Activated effector memory CD4-positive, alpha-beta T cell treated with Interleukin-2 at 50 U/mL for 16 hours (primary cell): ENCODE results near the gene LILRB2.
"Not testable (repeated sequence)": the region's sequence is repeated elsewhere in the genome, so short reads cannot be mapped to it uniquely, and the experiment has no call there.

Experiments used
- DNase-seq: peaks from one replicate; pipeline ENCODE4 v3.0.0-alpha.2; 2020

Gene LILRB2

DNA sequence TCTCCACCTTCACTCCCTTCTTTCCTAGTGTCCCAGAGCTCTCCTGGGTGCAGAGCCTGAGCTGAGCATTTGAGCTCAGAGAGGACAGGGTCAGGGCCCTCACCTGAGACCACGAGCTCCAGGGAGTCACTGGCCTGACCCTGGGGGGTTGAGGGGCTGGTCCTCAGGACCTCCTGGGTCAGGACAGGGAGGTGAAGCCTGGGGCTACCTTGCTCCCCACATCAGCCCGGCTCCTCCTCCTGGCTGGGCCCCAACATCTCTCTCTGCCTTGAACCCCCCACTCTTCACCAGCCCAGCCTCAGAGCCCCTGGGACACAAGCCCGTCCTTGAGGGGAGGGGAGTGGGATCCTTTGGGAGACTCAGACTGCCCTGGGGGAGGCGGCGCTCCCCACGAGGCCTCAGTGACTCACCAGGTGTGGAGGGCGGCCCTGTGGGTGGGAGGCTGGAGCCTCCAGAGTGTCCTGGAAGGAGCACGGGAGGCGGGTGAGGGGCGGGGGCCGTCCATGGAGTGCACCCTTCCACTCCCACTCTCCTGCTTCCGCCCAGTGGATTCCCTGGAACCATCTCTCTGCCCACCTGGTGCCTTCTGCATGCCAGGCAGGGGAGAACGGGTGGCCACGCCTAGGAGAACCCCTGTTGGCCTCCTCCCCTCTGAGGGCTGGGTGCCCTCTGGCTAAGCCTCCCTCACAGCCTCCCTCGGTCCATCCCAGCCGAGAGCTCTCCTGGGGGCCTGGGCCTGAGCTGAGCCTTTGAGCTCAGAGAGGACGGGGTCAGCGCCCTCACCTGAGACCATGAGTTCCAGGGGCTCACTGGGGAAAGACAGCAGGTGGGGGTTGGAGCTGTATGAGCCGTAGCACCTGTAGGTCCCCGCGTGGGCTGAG, 41.2 kb downstream of the LILRB2 start:
- not testable (repeated sequence) for DNase-seq

DNA sequence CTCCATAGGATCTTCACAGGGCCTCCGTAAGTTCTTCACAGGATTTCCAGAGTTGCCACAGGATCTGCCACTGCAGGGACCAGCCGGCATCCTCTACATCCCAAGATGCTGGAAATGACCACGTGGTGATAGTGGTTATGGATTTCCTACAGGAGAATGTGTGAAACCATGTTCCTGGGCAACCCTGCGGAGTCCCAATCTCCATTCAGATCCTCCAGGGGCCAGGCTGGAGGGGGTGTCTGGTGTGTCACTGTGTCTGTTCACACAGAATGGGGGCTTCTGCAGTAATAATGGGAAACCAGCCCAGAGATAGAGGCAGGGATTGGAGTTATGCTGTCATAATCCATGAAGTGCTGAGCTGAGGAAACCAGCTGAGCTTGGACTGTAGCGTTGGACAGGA, 47.0 kb downstream of the LILRB2 start:
- DNase-seq: no peak

DNA sequence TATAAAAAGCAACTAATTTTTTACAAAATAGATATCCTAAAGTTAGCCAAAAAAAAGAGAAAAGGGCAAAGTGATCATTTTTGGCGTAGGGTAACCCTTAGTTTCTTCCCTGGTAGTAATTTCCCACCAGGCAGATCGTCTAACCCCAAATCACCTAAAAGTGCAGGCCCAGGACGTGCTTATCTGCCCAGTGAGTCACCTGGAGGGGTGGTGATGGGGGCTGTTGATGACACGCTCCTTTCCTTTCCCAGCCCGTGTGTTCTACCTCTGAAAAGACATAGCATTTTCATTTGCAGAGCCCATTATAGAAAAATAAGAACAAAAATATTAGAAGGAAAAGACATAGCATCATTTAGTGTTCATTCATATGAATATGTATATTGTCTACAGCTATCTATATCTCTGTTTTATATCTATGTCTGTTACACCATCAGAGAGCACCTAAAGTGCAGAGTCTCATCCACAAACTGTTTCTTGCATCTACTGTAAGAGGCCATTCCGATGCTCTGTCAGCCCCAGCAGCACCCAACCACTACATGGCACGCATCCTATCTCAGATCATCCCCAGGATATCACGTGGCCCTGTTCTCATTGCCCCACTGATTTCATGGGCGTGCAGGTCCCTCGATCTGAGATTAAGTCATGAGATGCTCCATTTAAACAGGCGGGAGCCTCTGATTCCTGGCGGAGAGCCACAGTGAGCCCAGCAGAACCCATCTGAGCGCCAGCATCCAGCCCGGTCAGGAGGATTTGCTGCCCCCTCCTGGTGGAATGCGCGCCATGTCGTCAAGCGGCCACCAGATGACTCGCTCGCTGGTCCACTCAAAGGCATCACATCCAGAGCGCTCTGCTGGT, 49.6 kb downstream of the LILRB2 start:
- DNase-seq: peak; percentile 75

DNA sequence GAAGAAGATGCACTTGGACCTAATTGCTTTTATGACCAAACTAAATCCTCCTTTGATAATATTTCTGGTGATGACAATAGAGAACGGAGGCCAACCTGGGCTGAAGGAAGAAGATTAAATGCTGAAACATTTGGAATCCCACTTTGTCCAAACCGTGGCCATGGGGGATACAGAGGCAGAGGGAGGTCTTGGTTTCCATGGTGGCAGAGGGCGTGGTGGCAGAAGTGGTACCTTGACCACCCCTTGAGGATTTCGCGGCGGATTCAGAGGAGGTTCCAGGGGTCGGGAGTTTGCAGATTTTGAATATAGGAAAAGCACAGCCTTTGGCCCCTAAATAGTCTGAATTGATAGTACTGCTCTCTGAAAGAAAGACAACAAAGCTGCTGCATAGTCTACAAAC, 50.9 kb downstream of the LILRB2 start:
- no peak for DNase-seq

DNA sequence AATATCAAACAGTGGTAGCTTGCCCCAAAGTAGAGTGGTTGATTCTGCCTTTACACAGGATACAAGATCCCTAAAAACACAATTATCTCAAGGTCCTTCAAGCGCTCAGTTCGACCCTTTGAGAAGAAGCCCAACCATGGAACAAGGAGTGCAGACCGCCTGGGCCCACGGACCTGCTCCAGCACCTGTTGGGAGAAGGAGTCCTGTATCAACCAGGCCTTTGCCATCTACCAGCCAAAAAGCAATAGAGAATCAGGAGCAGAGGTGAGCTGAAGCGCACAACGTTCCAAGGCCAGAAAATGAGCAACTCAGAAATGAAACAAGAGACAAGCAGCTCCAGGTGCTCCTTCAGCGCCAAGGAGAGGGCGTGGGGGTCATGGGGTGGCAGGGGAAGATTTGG, 51.8 kb downstream of the LILRB2 start:
- no peak for DNase-seq

DNA sequence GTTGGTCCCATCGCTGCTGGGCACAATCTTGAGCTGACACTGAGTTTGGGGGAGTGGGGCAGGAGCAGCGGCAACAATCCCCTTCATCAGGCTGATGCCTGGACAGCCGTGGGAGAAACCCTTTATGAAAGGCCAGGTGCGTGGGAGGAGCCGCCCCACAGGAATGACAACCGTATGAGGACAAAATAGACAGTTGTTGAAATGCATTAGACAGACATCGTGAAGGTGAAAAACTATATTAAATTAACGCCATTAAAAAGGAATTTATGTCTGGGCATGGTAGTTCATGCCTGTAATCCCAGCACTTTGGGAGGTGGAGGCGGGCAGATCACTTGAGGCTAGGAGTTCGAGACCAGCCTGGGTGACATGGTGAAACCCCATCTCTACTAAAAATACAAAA, 56.3 kb downstream of the LILRB2 start:
- not testable (repeated sequence) for DNase-seq

DNA sequence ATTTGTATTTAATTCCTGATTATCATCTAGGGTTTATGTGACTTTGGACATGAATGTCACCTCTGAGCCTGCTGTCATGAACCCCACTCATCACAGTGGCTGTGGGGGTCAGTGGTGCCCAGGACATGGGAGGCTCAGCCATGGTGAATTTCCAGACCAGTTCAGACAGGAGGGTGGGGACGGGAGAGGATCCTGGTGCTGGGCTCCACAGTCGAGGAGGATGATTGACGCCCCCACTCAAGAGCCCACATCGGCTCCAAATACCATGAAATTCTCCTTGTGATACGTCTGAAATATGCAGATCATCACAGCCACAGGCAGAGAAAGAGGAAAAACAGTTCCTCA, 57.0 kb downstream of the LILRB2 start:
- not testable (repeated sequence) for DNase-seq
